Vagina (tissue), 2 donors: ENCODE results near the gene CHRND. TPM values are rescaled to one million over a fixed set of nuclear protein-coding genes. Genes with fewer than 3 reads are reported as not detected.

ENCODE experiments used
- DNase-seq, 2 donors: peaks; one replicate each; pipeline ENCODE4 v3.0.0-alpha.2; 2017; ENCODE audit errors: extremely low spot score in 2 of 2
- H3K27ac ChIP-seq: fragments of 200-600 bp; sonication (generic); one replicate; pipeline ENCODE4 v1.5.1; 2019
- H3K27me3 ChIP-seq: fragments of 200-600 bp; sonication (generic); one replicate; pipeline ENCODE4 v1.5.1; 2019
- H3K36me3 ChIP-seq, 2 donors: fragments of 200-600 bp; sonication (generic); one replicate each; pipeline ENCODE4 v1.5.1; 2017 to 2019
- H3K4me1 ChIP-seq: fragments of 200-600 bp; sonication (generic); one replicate; pipeline ENCODE4 v1.5.1; 2019
- H3K4me3 ChIP-seq, 2 donors: fragments of 200-600 bp; sonication (generic); 1 replicate in 1 of 2; 2 replicates in 1 of 2; pipeline ENCODE4 v1.5.1; 2016 to 2019
- H3K9me3 ChIP-seq: fragments of 200-600 bp; sonication (generic); one replicate; pipeline ENCODE4 v1.5.1; 2019
- POLR2A ChIP-seq, 2 donors: fragments of 450-650 bp; IDR thresholded peaks; one replicate each; pipeline ENCODE4 v1.6.1; 2017; ENCODE audit warnings: antibody characterized with exemption in 2 of 2, mild to moderate bottlenecking in 2 of 2, moderate library complexity in 2 of 2
- POLR2AphosphoS5 ChIP-seq, 2 donors: sonication (generic); formaldehyde crosslinking; IDR thresholded peaks; one replicate each; pipeline ENCODE4 v1.9.0; 2017; ENCODE audit warnings: antibody characterized with exemption in 2 of 2, mild to moderate bottlenecking in 2 of 2, low read depth in 1 of 2; ENCODE audit not compliant: insufficient read depth in 1 of 2
- intact Hi-C: fragments of 100-400 bp; cut with DNase I; formaldehyde crosslinking; loops from one replicate; pipeline ENCODE4 v1.15.1; 2023
- total RNA-seq: library from RNA; depleted of rRNA; stranded (reverse); fragments of >200 nt; gene quantifications from one replicate; pipeline ENCODE4 v1.2.3, GENCODE V29; 2016
- TF ChIP-seq, protein P1 (sequence below), 3 experiments: fragments of 450-650 bp in 2 of 3; fragments of 200-600 bp in 1 of 3; sonication (generic) in 1 of 3; IDR thresholded peaks; one replicate each; pipeline ENCODE4 v1.5.1; 2017 to 2019; ENCODE audit warnings: antibody characterized with exemption in 3 of 3, mild to moderate bottlenecking in 2 of 3, moderate library complexity in 2 of 3

CHRND gene
- total RNA-seq, 1 donor from 2014 or later: not detected

DNA sequence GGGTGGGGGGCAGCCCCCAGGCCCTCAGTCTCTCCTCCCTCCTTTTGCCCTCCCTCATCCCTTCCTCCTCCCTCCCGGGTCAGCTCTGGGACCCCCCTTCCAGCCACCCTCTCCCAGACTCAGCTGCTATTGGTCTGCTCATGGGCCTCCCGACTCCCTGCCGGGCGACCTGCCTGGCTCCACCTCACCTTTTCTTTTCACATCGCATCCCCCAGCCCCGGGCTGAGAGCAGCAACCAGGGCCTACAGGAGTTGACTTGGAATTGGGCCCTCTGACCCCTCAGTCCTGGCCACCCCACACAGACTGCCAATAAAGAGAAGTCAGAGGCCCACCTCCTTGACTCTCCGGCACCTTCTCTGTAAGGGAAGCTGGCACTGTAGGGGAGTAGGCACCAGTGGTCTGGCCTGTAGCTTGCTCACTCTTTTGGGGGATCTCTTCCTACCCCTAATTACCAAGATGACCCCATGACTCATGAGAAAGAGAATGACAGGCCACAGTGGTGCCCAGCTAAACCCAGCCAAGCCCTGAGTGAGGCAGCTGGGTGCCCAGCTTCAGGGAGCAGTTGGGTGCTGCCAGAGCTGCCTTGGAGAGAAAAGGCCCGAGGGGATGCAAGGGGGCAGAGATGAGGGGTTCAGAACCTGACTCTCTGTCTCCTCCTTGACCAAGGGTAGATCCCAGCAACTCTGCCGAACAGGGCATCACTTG, 36.3 kb upstream of the CHRND start:
- H3K4me1 ChIP-seq: peaks cover 10% of the 10 kb centered on the region
- H3K36me3 ChIP-seq: no peaks in the 10 kb centered on the region
- no peak overlapping the region for H3K4me3 ChIP-seq
- peaks cover 19% of the 10 kb centered on the region for H3K27me3 ChIP-seq
- intact Hi-C loops: no loop called here
- H3K9me3 ChIP-seq: no peaks in the 10 kb centered on the region
- no peak for TF ChIP-seq POLR2A (IDR thresholded peaks at IDR 0.05)
- TF ChIP-seq, protein P1, sequence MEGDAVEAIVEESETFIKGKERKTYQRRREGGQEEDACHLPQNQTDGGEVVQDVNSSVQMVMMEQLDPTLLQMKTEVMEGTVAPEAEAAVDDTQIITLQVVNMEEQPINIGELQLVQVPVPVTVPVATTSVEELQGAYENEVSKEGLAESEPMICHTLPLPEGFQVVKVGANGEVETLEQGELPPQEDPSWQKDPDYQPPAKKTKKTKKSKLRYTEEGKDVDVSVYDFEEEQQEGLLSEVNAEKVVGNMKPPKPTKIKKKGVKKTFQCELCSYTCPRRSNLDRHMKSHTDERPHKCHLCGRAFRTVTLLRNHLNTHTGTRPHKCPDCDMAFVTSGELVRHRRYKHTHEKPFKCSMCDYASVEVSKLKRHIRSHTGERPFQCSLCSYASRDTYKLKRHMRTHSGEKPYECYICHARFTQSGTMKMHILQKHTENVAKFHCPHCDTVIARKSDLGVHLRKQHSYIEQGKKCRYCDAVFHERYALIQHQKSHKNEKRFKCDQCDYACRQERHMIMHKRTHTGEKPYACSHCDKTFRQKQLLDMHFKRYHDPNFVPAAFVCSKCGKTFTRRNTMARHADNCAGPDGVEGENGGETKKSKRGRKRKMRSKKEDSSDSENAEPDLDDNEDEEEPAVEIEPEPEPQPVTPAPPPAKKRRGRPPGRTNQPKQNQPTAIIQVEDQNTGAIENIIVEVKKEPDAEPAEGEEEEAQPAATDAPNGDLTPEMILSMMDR (IDR thresholded peaks at IDR 0.05): no peak
- TF ChIP-seq POLR2AphosphoS5 (IDR thresholded peaks at IDR 0.05; ENCODE audit: insufficient read depth in 1 of 2, low read depth in 1 of 2): no peak
- no peak for DNase-seq
- H3K27ac ChIP-seq: no peak overlapping the region

DNA sequence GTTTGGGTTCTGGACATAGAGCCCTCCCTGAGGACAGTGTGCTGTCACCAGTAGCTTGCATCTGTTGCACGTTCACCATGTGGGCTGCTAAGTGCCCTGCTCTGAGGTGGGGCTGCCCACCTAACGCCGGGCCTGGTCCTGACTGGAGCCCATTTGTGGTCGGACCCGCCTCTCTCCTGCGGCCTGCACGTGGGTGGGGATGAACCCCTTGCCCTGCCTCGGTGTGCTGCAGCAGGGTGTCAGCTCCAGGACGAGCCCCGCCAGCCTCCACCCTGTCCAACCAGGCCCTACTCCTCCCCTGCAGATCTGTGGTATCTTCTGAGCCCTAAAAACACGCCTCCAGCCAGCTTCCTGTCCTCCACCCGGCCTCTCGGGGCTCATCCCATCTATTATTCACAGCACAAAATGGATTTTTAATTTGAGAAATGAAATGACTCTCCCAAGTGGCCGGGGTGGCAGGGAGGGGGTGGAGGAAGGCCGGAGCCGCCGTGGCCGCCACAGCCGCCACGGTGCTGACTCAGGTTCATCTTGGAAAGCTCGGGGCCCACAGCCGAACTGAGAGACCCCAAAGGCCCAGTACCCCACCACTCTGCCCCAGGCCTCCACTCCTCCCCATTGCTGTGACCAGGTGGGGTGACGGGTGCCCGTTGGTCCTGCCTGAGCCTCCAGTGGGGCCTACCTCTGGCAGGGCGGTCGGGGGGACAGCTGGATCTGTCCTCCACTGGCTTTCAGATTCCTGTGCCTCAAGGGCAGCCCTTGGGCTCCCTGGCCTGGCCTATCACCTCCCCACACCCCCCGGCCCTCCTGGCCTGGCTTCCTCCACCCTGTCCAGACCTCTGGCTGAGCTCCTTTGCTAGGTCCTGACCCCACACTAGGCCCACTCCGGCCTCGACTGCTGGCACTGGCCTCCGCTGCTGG, 35.5 kb upstream of the CHRND start:
- intact Hi-C loops: no loop called here
- DNase-seq: no peak

DNA sequence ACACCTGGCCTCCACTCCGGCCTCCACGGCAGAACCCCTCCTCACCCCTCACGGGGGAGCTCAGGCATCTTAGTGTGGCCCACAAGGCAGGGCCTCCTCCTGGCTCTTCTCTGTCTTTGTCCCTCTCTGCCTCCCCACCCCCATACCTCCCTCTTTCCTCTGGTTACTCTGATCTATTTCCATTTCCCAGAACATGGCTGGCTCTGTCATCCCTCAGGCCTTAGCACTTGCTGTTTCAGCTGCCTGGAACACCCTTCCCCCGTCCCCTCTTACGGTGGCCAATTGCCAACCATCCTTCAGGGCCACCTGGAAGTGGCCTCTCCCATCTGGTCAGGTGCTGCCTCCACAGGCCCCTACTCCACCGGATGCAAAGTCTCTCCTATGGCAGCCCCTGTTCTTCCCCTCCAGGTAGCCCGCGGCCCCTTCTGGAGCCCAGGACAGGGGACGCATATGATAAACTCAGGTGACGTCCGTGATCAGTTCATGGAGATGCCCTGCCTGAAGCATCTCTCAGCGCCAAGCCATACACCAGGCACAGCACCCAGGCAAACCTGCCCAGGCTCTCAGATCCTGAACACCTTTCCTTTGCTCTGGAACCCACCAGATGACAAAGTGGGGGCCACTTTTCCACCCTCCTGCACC, 34.7 kb upstream of the CHRND start:
- no peak for TF ChIP-seq POLR2A (IDR thresholded peaks at IDR 0.05)
- TF ChIP-seq, protein P1 (IDR thresholded peaks at IDR 0.05): no peak
- no peak for TF ChIP-seq POLR2AphosphoS5 (IDR thresholded peaks at IDR 0.05; ENCODE audit: insufficient read depth in 1 of 2, low read depth in 1 of 2)
- peaks cover 10% of the 10 kb centered on the region for H3K4me1 ChIP-seq
- intact Hi-C loops: no loop called here
- H3K4me3 ChIP-seq: no peak overlapping the region
- H3K9me3 ChIP-seq: no peaks in the 10 kb centered on the region
- DNase-seq: no peak
- peaks cover 10% of the 10 kb centered on the region for H3K27me3 ChIP-seq
- H3K27ac ChIP-seq: no peak overlapping the region
- no peaks in the 10 kb centered on the region for H3K36me3 ChIP-seq

More for the DNA sequence above, 35.5 kb upstream of the CHRND start:
- peaks cover 12% of the 10 kb centered on the region for H3K27me3 ChIP-seq
- H3K9me3 ChIP-seq: no peaks in the 10 kb centered on the region
- no peak overlapping the region for H3K27ac ChIP-seq
- H3K4me3 ChIP-seq: no peak overlapping the region
- peaks cover 10% of the 10 kb centered on the region for H3K4me1 ChIP-seq
- no peak for TF ChIP-seq POLR2A (IDR thresholded peaks at IDR 0.05)
- TF ChIP-seq POLR2AphosphoS5 (IDR thresholded peaks at IDR 0.05; ENCODE audit: insufficient read depth in 1 of 2, low read depth in 1 of 2): no peak
- TF ChIP-seq, protein P1 (IDR thresholded peaks at IDR 0.05): no peak
- no peaks in the 10 kb centered on the region for H3K36me3 ChIP-seq

DNA sequence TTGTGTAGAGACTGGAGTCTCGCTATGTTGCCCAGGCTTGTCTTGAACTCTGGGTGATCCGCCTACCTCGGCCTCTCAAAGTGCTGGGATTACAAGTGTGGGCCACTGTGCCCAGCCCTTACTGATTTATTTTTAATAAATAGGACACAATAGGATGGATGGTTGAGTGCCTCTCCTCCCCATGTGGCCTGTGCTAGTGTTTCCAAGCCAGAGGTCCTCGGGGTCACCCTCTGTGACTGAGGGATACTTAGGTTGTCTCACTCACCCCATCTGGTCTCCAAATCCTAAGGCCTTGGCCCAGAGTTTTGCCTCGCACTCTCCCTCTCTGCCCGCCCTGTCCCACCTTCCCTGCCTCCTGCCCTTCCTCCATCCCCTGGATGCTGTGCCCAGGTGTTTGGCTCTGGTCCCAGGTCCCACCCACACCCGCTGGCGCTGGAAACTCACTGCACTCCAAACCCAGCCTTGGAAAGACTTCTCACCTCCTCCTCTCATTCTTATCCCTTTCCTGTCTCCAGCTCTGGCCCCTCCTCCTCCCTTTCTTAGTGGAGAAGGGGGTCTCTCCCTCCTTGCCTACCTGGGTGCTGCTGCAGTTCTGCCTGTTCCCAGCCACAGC, 33.6 kb upstream of the CHRND start:
- peaks cover 1% of the 10 kb centered on the region for H3K27me3 ChIP-seq
- H3K4me1 ChIP-seq: peaks cover under 1% of the 10 kb centered on the region
- H3K4me3 ChIP-seq: no peak overlapping the region
- DNase-seq: no peak
- intact Hi-C loops: no loop called here
- H3K27ac ChIP-seq: no peak overlapping the region
- H3K36me3 ChIP-seq: no peaks in the 10 kb centered on the region
- no peaks in the 10 kb centered on the region for H3K9me3 ChIP-seq
- TF ChIP-seq, protein P1 (IDR thresholded peaks at IDR 0.05): no peak
- no peak for TF ChIP-seq POLR2AphosphoS5 (IDR thresholded peaks at IDR 0.05; ENCODE audit: insufficient read depth in 1 of 2, low read depth in 1 of 2)
- no peak for TF ChIP-seq POLR2A (IDR thresholded peaks at IDR 0.05)
